OCI-LY1 (cell line): ENCODE data around the gene C8G.

ENCODE experiments used
- H2AFZ ChIP-seq: fragments of 200-600 bp; sonication (generic), shearing (Covaris generic); 2 replicates; pipeline ENCODE4 v1.6.0; 2014; ENCODE audit warnings: antibody characterized with exemption, mild to moderate bottlenecking, low read length
- H3F3A ChIP-seq: fragments of 200-600 bp; sonication (generic), shearing (Covaris generic); 2 replicates; pipeline ENCODE4 v1.6.0; 2014; ENCODE audit warnings: mild to moderate bottlenecking, antibody characterized with exemption, low read length, moderate library complexity; ENCODE audit not compliant: insufficient read depth
- H3K27ac ChIP-seq: fragments of 200-600 bp; sonication (generic); 2 replicates; pipeline ENCODE4 v1.5.1; 2014; ENCODE audit warnings: low read length, mixed run types, mild to moderate bottlenecking, low read depth; ENCODE audit not compliant: poor library complexity, severe bottlenecking
- H3K27me3 ChIP-seq: fragments of 200-600 bp; sonication (generic); 2 replicates; pipeline ENCODE4 v1.6.0; 2014; ENCODE audit warnings: antibody characterized with exemption, mild to moderate bottlenecking, low read length, moderate library complexity; ENCODE audit not compliant: insufficient read depth
- H3K36me3 ChIP-seq: fragments of 200-600 bp; sonication (generic); 2 replicates; pipeline ENCODE4 v1.6.1; 2014; ENCODE audit warnings: mild to moderate bottlenecking, antibody characterized with exemption, low read length, moderate library complexity, mixed read lengths; ENCODE audit not compliant: insufficient read depth
- H3K4me1 ChIP-seq: fragments of 200-600 bp; sonication (generic); 2 replicates; pipeline ENCODE4 v1.5.1; 2014; ENCODE audit warnings: mild to moderate bottlenecking, low read length, moderate library complexity; ENCODE audit not compliant: insufficient read depth, severe bottlenecking
- H3K4me2 ChIP-seq: fragments of 200-600 bp; sonication (generic), shearing (Covaris generic); 2 replicates; pipeline ENCODE4 v1.6.1; 2014; ENCODE audit warnings: low read length
- H3K4me3 ChIP-seq: fragments of 200-600 bp; sonication (generic); 2 replicates; pipeline ENCODE4 v1.5.1; 2014; ENCODE audit warnings: low read length, low read depth, mild to moderate bottlenecking, mixed read lengths; ENCODE audit not compliant: poor library complexity, severe bottlenecking
- H3K79me2 ChIP-seq: fragments of 200-600 bp; shearing (Covaris generic); 2 replicates; pipeline ENCODE4 v1.6.1; 2016; ENCODE audit warnings: mixed run types, low read length, mixed read lengths; ENCODE audit not compliant: insufficient read depth
- H3K9ac ChIP-seq: fragments of 200-600 bp; sonication (generic), shearing (Covaris generic); 2 replicates; pipeline ENCODE4 v1.6.1; 2014; ENCODE audit warnings: mild to moderate bottlenecking, low read length, mixed read lengths
- H3K9me2 ChIP-seq: fragments of 200-600 bp; sonication (generic), shearing (Covaris generic); 2 replicates; pipeline ENCODE4 v1.6.1; 2014; ENCODE audit warnings: low read depth, mild to moderate bottlenecking, low read length, mixed read lengths
- H3K9me3 ChIP-seq: fragments of 200-600 bp; shearing (Covaris generic); 2 replicates; pipeline ENCODE4 v1.6.1; 2014; ENCODE audit warnings: low read length, mixed read lengths
- H4K20me1 ChIP-seq: fragments of 200-600 bp; sonication (generic), shearing (Covaris generic); 2 replicates; pipeline ENCODE4 v1.6.0; 2016; ENCODE audit warnings: mild to moderate bottlenecking, low read length; ENCODE audit not compliant: insufficient read depth
- CTCF ChIP-seq: fragments of 200-600 bp; sonication (generic), shearing (Covaris generic); IDR thresholded peaks from 2 replicates; pipeline ENCODE4 v1.5.1; 2017; ENCODE audit warnings: mild to moderate bottlenecking, antibody characterized with exemption, low read length, moderate library complexity, mixed read lengths
- EZH2 ChIP-seq: fragments of 200-600 bp; sonication (generic), shearing (Covaris generic); IDR thresholded peaks from 2 replicates; pipeline ENCODE4 v1.8.0; 2017; ENCODE audit warnings: borderline replicate concordance, mixed run types, mild to moderate bottlenecking, antibody characterized with exemption, low read length, moderate library complexity, mixed read lengths

The C8G gene

GRCh38 chr9:136922540-136922939, 22.5 kb upstream of the C8G start:
- Histone ChIP-seq H3K36me3 (peaks cover 74% of the 10 kb centered on the region), H3K4me3 (no peak overlapping the region), H3F3A (no peaks in the 10 kb centered on the region), H3K79me2 (no peaks in the 10 kb centered on the region), H3K27ac (no peak overlapping the region), H3K4me2 (no peak overlapping the region), H4K20me1 (no peaks in the 10 kb centered on the region), H2AFZ (no peak overlapping the region), H3K27me3 (no peaks in the 10 kb centered on the region), H3K9me2 (no peaks in the 10 kb centered on the region), H3K9ac (no peak overlapping the region), H3K9me3 (no peaks in the 10 kb centered on the region), H3K4me1 (peaks cover 15% of the 10 kb centered on the region)
- no peak for TF ChIP-seq EZH2
- TF ChIP-seq CTCF, result no peak

DNA sequence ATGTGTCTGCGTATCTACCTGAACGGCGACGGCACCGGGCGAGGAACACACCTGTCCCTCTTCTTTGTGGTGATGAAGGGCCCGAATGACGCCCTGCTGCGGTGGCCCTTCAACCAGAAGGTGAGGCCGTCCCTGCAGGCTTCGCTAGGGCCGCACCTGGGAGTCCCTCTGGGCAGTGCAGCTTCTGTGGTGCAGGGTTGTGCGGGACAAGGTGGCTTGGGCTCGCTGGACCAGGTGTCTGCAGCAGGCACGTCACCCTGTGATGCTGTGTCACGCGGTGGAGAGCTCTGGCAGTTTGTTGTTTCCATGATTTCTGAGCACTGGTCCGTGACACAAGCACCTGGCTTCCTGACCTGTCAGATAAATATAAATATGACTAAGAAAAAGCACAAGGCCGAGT, 21.2 kb upstream of the C8G start:
- Histone ChIP-seq H3K9me2 (no peaks in the 10 kb centered on the region), H3K36me3 (peaks cover 81% of the 10 kb centered on the region), H3K4me1 (peaks cover 15% of the 10 kb centered on the region), H4K20me1 (no peaks in the 10 kb centered on the region), H3K27ac (peak overlapping the region; percentile 59), H3K27me3 (no peaks in the 10 kb centered on the region), H2AFZ (no peak overlapping the region), H3K4me3 (no peak overlapping the region), H3K9me3 (no peaks in the 10 kb centered on the region), H3K4me2 (no peak overlapping the region), H3K9ac (no peak overlapping the region), H3K79me2 (no peaks in the 10 kb centered on the region), H3F3A (no peaks in the 10 kb centered on the region)
- no peak for TF ChIP-seq EZH2
- TF ChIP-seq CTCF, result no peak

DNA sequence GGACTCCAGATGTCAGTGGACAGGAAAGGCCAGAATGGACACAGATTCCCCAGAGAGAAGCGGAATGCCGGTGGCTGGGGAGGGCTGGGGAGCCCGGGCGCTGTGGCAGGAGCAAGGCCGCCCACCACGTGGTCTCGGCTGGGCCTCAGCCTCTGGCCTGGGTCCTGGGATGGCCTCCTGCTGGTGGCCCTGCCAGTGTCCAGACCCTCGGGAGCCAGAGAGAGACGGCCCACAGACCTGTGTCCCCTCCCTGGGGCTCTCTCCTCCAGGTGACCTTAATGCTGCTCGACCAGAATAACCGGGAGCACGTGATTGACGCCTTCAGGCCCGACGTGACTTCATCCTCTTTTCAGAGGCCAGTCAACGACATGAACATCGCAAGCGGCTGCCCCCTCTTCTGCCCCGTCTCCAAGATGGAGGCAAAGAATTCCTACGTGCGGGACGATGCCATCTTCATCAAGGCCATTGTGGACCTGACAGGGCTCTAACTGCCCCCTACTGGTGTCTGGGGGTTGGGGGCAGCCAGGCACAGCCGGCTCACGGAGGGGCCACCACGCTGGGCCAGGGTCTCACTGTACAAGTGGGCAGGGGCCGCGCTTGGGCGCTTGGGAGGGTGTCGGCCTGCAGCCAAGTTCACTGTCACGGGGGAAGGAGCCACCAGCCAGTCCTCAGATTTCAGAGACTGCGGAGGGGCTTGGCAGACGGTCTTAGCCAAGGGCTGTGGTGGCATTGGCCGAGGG, 19.5 kb upstream of the C8G start:
- Histone ChIP-seq H3K9me2 (no peaks in the 10 kb centered on the region), H3K9me3 (no peaks in the 10 kb centered on the region), H4K20me1 (no peaks in the 10 kb centered on the region), H3K9ac (no peak overlapping the region), H3K27ac (no peak overlapping the region), H2AFZ (no peak overlapping the region), H3K4me1 (peaks cover 15% of the 10 kb centered on the region), H3K27me3 (no peaks in the 10 kb centered on the region), H3K79me2 (no peaks in the 10 kb centered on the region), H3K4me2 (no peak overlapping the region), H3K36me3 (peaks cover 82% of the 10 kb centered on the region), H3K4me3 (no peak overlapping the region), H3F3A (no peaks in the 10 kb centered on the region)
- TF ChIP-seq EZH2 (no peak), CTCF (no peak; the same call in 1 of the 2 replicates)
